ENCODE results near the gene LHPP.
"Not testable (repeated sequence)": the region's sequence is repeated elsewhere in the genome, so short reads cannot be mapped to it uniquely, and the experiment has no call there.

Gene LHPP

DNA sequence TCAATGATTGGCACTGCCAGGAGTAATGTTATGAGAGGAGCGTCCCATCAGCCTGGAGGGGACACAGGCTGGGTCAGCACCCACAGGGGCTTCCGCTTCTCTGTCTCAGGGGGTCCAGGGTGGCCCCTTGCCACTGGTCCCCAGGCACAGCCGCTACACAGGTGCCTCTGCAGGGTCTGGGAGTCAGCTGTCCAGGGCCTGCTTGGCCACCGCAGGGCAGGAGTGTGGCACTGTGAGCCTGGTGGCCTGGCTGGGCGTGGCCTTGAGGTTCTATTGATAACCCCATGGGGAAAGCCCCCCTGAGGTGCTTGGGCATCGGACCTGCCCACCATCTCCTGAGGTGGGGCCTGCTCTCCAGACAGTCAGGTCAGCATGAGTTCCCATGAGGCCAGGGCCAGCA lies 136.6 kb downstream of the LHPP start:
- DNase-seq = no peak

- DNase-seq = no peak
Observed at GRCh38 chr10:124598773-124599587, 137.4 kb downstream of the LHPP start.

- DNase-seq = no peak
Observed at GRCh38 chr10:124599588-124600050, 138.0 kb downstream of the LHPP start.

DNA sequence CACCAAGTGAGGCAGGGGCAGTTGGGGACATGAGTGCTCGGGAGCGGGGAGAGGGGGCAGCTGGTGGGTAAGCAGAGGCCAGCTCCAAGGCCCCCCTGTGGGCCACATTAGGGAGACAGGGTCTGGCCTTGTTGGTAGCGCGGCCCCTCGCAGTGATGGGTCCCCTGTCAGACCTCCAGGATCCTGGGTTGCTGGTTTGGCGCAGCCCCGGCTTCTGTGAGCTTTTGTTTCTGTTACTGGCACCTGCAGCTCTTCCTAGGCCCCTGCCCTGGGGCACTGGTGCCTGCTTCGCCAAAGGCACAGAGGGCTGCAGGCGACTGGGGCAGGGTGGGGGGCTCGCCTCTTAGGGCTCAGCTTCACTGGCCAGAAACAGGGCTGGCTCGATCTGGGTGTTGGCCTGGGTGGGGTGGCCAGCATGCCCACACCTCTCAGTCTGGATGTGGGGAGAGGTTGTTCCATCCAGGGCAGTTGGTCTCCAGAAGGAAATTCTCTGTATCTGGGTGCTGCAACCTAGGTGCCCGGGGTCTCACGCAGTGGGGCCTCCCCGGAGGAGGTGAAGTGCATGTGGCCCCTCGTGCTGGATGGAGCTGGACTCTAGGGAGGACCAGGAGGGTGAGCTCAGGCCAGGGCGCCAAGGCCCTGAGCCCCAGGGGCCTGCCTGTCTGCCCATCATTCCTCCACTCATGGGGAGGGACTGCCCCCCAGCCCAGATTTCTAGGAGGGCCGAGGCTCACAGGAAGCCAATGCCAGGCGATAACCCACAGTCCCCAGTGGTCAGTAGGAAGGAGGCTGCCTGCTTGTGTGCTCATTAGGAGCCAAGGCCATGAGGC lies 138.6 kb downstream of the LHPP start:
- DNase-seq = no peak

DNA sequence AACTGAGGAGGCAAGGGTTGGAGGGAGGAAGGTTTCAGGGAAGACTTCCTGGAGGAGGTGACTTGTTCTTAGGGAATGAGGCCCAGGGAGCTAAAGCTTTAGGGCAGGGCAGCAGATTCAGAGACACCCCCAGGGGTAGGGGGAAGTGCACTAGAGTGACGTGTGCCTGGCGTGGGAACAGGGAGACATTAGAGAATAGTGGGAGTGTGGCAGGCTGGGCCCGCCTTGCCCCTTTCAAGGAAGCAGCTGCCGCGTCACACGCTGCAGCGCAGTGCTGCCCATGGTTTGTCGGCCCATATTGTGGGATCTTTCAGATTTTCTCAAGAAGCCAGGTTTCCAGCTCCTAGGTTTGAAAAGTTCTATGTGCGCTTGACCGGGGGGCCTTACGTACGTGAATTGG lies 139.4 kb downstream of the LHPP start:
- DNase-seq = no peak

- DNase-seq = no peak
Observed at GRCh38 chr10:124601431-124602120, 140.0 kb downstream of the LHPP start.

GRCh38 chr10:124602121-124602561 lies 140.5 kb downstream of the LHPP start:
- no peak for DNase-seq

DNA sequence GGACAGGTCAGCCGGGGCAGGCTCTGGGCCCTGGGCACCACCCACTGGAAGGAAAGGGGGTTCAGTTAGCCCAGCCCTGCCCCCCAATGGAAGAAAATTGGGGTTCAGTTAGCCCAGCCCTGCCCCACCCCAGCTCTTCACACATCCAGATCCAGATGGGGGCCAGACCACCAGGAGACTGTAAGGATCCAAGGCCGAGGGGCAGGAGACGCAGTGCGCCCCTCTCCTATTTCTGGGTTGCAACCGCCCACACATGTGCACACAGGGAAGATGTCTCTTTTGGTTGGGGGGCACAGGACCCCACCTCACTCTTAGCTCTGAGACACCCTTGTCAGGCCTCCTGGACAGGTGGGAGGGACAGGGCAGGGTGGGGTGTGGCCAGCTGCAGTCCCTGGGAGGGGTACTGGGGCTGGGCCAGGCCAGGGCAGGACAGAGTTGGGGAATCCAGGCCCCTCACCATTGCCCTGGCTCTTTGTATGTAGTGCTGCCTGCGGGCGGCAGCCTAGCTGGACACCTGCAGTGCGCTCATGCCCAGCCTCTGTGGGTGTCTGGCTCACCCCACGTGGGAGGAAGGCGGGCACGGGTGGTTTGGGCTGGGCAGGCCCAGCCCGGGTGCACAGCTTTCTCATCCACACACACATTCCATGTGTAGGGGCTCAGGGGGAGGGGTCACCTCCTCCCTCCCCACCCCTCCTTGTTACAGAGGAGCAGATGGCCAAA lies 141.2 kb downstream of the LHPP start:
- DNase-seq = no peak

DNA sequence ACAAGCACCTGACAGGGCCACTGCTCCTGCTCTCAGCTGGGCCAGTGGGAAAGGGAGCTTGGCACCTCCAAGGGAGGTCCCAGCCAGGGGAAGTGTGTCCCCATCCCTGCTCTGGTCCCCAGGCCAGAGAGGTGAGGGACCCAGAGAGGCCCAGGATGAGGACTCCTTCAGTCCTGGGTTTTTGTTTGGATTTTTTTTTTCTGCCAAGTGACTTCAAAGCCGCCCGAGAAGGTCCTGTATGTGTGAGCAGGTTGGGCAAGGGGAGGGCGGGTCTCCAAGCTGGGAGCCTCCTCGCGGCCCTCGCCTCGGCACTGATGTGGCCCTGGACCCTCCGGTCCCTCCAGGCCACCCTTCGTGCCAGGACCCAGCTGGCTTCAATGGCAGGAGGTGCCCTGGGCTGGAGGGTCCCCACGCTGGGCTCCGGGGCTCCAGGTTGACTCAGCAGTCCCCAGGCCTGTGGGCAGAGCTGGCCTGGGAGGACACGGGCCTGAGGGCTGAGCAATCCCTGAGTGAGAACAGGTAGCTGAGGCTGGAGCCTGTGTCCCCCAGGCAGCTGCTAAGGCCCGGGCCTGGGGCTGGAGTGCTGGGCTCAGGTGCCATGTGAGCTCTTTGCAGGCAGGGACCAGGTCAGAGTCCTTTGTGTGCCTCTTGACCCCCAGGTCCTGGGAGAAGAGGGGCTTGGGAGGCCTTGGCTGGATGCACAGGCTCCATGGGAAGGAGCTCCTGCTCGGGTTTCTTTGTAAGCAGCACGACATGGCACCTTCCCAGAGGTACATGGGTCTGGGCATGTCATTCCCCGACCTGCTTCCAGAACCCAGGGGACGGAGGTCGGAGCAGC lies 142.0 kb downstream of the LHPP start:
- DNase-seq = no peak

- DNase-seq = no peak
Observed at GRCh38 chr10:124604214-124605000, 142.8 kb downstream of the LHPP start.

GRCh38 chr10:124605001-124605370 lies 143.4 kb downstream of the LHPP start:
- DNase-seq = no peak

DNA sequence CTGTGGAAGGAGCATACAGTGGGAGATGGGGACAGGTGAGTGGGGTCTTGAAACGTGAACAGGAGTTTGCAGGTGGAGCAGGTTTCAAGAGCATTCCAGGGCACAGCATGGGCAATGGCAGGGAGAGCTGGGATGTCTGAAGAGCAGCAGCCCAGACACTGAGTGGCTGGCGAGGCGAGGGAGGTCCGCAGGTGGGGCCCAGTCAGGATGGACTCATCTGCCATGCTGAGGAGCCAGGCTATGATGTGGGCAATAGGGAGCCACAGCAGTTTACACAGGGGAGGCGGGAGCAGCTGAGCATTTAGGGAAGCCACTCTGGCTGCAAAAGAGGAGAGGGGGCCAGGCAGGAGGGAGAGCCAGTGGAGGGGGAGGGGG lies 143.8 kb downstream of the LHPP start:
- no peak for DNase-seq

- DNase-seq = no peak
Observed at GRCh38 chr10:124605856-124606812, 144.5 kb downstream of the LHPP start.

DNA sequence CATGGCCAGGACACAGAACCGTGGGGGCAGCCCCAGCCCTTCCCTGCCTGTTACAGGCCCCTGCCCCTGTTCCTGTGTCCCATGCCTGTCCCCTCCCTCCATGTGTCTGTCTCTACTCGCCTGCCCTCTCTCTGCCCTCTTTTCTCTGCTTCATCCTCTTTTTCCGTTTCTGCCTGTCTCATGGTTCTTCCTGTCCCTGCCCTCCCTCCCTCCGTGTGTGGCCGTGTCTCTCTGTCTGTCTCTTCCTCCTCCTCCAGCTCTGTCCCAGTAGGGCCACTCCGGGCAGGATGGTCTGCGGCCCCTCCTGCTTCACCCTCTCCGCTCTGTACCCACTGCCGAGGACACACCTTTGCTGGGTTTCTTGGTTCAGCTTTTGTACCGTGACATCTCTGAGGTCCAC lies 145.2 kb downstream of the LHPP start:
- DNase-seq = no peak

DNA sequence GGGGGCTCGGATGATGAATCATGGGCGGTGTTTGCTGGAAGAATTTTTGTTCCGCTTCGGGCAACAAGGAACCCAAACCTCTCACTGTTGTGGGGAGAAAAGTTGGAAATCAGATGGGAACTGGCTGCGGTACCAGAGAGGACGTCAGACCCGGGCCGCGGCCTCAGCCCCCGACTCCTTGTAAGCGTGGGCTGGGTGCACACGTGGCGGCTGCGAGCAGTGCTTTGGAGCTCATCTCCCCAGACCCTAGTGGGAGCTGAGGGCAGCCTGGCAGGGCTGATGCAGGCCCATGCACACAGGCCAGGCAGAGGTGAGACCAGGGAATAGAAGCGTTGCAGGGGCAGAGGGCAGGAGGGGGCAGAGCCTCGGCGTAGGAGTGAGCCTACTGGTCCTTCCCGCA lies 146.1 kb downstream of the LHPP start:
- no peak for DNase-seq

- no peak for DNase-seq
Observed at GRCh38 chr10:124608093-124608721, 146.6 kb downstream of the LHPP start.

- DNase-seq = no peak
Observed at GRCh38 chr10:124609698-124610097, 148.1 kb downstream of the LHPP start.

- DNase-seq = not testable (repeated sequence)
Observed at GRCh38 chr10:124610186-124610585, 148.6 kb downstream of the LHPP start.

DNA sequence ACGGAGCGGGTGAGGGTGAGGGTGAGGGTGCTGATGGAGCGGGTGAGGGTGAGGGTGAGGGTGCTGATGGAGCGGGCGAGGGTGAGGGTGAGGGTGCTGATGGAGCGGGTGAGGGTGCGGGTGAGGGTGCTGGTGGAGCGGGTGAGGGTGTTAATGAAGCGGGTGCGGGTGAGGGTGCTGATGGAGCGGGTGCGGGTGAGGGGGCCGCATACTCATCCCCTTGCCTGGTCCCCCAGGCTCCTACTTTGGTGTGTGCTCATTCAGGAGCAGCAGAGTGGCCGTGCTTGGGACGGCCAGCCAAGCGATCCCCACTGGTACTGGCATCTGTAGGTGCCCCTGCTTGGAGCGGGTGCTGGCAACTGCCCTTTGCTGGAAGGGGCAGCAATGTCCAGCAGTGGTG lies 149.2 kb downstream of the LHPP start:
- not testable (repeated sequence) for DNase-seq

Measured in inflammatory macrophage treated with lipopolysaccharide for 4 hours (primary cell).